Pulmonary artery endothelial cell (primary cell): Measurements from ENCODE around the gene ARID3C. TPM values are rescaled to one million over a fixed set of nuclear protein-coding genes. Genes with fewer than 3 reads are reported as not detected.

Experiments
- DNase-seq: peaks from one replicate; pipeline ENCODE4 v3.0.0-alpha.2; 2011; ENCODE audit warnings: low read depth, low spot score
- total RNA-seq: library from RNA; depleted of rRNA; stranded (reverse); fragments of >200 nt; gene quantifications from 2 replicates; pipeline ENCODE4 v1.2.3, GENCODE V29; 2014

Gene ARID3C
- total RNA-seq, 1 donor from 2014 or later, result 0.13 TPM

- DNase-seq, result no peak
Measured at GRCh38 chr9:34594177-34594576, 34.7 kb downstream of the ARID3C start.

- no peak for DNase-seq
Measured at GRCh38 chr9:34592895-34593601, 35.8 kb downstream of the ARID3C start.

GRCh38 chr9:34591917-34592866, 36.7 kb downstream of the ARID3C start:
- no peak for DNase-seq

DNA sequence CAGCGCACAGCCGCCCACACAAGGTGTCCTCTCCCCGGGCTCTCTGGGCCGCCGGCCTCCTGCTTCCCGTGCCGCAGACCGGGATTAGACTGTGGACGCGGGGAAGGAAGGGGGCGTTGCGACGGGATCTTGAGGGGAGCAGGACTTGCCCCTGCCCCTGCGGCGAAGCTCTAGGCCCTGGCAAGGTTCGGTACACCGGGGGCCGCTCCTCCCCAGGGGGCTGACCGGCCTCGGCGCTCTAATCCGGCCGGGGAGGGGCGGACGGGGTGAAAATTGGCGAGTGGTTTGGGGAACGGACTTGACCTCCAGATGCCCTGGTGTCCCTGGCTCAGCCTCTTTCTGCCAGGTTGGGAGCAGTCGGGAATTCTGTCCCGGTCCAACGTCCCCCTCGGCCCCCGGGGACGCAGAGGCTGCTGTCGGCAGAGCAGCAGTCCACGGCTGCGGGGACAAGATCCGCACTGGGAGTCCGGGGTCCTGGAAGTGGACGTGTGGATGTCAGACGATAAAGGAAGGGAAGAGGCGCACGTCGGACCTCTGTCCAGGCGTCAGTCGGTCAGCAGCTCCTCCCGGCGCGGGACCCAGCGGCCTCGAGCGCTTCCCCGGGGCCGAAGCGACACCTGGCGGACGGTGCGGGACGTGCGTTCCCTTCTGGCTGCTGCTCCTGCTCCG, 37.5 kb downstream of the ARID3C start:
- DNase-seq, result no peak

GRCh38 chr9:34590381-34591247, 38.3 kb downstream of the ARID3C start:
- no peak for DNase-seq

DNA sequence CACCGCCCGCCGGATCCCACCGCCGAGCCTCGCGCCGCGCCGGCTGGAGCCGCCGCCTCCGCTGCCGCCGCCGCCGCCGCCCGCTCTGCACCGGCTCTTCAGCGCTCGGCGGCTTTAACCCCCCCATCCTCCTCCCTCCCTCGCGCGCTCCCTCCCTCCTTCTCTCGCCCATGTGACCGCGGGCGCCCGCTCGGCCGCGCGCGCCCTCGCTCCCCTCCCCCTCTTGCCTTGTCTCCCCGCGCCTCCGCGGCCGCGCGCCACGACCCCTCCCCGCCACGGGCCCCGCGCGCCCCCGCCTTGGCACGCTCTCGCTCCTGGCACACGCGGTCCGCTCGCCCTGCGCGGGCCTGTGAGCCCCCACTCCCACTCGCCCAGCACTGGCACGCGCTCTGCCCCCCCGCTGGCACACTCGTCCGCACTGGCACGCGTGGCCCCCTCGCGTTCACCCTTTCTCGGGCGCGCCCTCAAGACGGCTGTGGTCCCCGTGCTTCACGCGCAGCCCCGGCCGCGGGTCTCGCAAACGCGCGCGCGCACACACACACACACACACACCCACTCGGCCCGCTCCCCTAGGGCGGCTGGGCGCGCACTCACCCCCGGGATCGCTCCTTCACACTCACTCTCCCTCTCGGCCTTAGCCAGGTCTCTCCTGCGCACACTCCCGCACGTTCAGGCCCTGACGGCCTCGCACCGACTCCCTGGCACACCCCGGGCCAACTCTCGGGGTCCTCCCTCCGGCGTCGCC, 39.1 kb downstream of the ARID3C start, which contains the start of gene CNTFR:
Gene CNTFR, minus strand, starts transcription at position 89 of the 745 bp plus-strand sequence. CDS start 20,743 bp downstream, outside the sequence.
- DNase-seq, result no peak

DNA sequence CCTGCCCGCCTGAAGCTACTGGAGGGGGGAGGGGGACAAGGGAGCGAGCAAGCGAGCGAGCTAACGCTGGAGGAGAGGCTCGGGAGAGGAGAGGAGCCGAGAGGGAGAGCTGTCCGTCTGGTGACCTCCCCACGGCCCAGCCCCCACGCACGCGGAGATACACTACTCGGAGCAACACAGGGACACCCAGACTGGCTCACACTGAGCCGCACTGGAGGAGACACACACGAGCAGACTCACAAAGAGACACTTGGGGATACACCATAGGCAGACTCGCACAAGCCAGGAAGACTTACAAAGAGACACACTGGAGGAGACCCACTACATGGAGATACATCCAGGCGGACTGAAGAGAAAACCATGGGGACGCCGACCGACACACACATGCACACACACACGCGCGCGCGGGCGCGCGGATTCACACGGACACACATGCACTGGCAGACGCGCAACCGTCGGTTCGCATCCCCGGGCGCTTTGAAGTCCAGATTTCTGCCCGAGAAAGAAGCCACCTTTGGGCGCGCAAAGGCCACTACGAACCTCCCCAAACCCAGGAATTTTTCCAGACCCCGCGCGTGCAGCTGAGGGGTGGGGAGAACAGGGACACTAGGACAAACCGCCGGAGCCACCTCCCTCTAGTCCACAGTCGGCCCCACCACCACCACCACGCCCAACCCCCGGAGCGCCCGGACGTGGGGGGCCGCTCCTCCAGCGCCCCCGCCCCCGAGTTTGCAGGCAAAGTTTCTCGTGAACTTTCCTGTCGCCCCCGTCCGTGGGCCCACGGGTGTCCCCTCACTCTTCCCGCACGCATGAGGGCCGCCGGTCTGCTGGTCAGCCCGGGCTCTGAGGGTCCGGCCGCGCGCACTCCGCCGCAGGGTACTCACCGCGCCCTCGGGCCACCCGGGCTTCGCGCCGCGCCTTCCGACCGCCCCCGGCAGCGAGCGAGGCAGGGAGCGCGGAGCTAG, 39.9 kb downstream of the ARID3C start:
- DNase-seq, result no peak

GRCh38 chr9:34587271-34587670, 41.6 kb downstream of the ARID3C start:
- no peak for DNase-seq

DNA sequence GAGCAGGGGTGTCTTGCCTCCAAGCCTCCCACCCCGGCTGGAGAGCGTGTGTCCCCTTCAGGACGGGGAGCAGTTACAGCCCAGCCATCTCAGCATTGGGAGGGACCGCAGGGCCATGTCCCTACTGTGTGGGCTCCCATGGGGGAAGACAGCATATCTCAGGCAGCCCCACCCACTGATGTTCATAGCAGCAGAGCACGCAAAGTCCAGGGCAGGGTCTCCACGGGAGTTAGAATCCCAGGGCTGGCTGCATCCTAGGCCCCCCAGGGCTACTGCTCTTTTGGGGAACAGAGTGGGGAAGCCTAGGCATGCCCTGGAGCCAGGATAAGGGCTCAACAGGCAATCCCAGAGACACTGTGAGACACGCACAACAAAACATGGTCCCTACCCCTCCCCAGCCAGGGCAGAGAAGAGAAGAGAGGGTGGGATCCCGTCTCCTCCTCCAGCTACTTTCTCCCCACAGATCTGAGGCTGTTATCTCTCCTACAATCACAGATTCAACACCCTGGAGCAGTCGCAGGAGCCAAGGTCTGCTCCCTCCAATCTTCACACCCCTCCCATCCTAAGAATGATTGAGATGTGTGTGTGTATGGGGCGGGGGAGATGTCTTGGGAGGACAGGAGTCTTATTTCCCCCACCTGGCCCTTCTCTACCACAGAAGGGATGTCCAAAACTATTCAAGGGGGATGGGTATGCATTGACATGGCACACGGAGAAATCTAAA, 42.8 kb downstream of the ARID3C start:
- DNase-seq, result no peak

DNA sequence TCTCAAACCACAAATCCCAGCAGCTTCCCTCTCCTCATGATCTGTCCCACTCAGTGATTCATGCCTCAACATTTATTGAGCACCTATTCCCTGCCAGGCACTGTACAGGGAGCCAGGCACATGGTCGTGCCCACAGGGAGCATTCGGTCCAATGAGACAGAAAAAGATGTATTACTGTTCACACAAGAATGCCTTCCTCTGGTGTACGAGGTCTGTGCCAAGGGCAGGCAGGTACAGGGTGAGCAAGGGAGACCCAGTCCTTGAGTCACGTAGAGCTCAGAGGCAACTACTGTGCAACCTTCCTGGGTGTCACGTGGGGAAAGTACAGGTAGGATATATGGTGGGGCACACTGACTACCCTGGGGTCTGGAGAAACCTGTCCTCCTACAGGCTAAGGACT, 43.9 kb downstream of the ARID3C start:
- DNase-seq, result no peak

GRCh38 chr9:34582787-34583186, 46.1 kb downstream of the ARID3C start:
- no peak for DNase-seq

DNA sequence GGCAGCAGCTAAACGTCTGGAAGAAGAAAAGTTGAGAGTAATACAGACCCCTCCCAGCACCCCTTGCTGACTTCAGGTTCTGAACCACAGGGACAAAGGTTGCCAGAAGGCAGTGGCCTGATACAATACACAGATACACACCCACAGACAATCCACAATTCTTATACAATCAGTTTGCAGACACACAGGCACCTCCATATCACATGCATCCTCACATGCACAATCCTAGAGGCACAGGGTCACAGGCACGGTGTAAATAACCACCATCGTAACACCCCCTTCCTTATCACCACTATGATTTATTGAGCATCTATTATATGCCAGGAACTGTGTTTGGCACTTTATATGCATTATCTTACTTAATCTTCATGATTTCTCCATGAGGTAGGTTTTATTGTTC, 47.5 kb downstream of the ARID3C start:
- no peak for DNase-seq

GRCh38 chr9:34580358-34580757, 48.5 kb downstream of the ARID3C start:
- no peak for DNase-seq

DNA sequence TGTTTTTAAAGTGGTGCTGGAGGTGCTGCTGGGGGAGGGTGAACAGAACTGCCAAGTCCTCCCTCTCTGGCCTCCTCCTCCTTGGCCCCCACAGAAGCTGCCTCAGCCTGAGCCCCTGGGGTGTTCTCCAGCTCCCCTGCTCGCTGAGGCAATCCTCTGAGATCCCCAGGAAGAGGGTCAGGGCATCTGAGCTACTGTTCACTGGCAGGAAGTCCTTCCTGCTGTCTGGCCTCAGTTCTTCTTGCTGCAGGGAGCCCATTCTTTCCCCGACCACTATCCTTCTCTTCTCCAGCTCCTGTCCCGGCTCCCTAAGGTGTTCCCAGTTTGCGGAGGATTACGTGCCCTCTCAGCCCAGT, 49.1 kb downstream of the ARID3C start:
- no peak for DNase-seq

DNA sequence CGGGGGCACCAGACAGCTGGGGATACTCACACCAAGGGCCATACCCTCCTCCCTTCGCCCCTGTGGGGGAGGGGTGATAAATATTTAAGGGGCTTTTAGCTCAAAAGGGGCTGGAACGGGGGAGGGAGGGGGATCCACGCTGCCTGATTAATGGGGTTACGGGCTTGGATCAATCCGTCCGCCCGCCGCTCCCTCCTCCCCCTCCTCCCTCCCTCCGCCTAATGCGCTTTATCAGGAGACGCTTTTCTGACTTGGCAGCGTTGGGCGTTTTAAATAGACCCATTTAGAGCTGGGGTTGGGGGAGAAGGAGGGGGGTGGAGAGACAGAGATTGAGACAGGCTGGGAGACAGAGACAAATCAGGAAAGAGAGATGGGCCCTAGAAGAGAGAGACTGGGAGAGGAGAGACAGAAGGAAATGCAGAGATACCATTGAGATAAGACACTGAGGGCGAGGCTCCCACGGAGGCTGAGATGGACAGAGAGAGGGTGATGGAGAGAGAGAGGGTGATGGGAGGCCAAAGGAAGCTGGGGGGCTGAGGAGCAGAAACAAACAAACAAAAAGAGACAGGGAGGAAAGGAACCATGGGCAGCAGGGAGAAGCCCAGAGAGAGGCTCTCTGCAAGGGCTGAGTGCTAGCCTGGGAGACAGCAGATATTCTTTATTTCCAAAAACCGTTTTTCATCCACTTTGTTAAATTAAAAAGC, 49.6 kb downstream of the ARID3C start:
- no peak for DNase-seq

- no peak for DNase-seq
Measured at GRCh38 chr9:34578241-34579103, 50.4 kb downstream of the ARID3C start.
